Right lobe of liver (tissue), 6 donors: ENCODE results near the gene ATG5. TPM values are rescaled to one million over a fixed set of nuclear protein-coding genes. Genes with fewer than 3 reads are reported as not detected.

Experiments
- ATAC-seq, 4 donors: fragments of 200-7000 bp; cut with Tn5 transposase; one replicate each; pipeline ENCODE4 v1.9.1; 2020; ENCODE audit warnings: mild to moderate bottlenecking in 4 of 4, moderate library complexity in 4 of 4
- DNase-seq, 3 donors: peaks; one replicate each; pipeline ENCODE4 v3.0.0-alpha.2; 2020
- H3K27ac ChIP-seq, 3 donors: fragments of 200-600 bp; one replicate each; pipeline ENCODE4 v1.8.0; 2022
- H3K27me3 ChIP-seq, 2 donors: fragments of 200-600 bp; one replicate each; pipeline ENCODE4 v1.8.0; 2022
- H3K36me3 ChIP-seq, 4 donors: fragments of 200-600 bp; sonication (generic) in 1 of 4; one replicate each; pipeline versions ENCODE4 v1.5.1 to v1.8.0; 2017 to 2022; ENCODE audit warnings: control low read depth in 1 of 4
- H3K4me1 ChIP-seq, 4 donors: fragments of 200-600 bp; sonication (generic) in 1 of 4; one replicate each; pipeline versions ENCODE4 v1.5.1 to v1.8.0; 2017 to 2022; ENCODE audit warnings: control low read depth in 1 of 4
- H3K4me3 ChIP-seq, 3 donors: fragments of 200-600 bp; one replicate each; pipeline ENCODE4 v1.8.0; 2022
- H3K9me3 ChIP-seq, 4 donors: fragments of 200-600 bp; sonication (generic) in 1 of 4; one replicate each; pipeline versions ENCODE4 v1.5.1 to v1.8.0; 2017 to 2022; ENCODE audit warnings: control low read depth in 1 of 4
- POLR2A ChIP-seq: fragments of 450-650 bp; IDR thresholded peaks from one replicate; pipeline ENCODE4 v1.6.1; 2017; ENCODE audit warnings: antibody characterized with exemption, mild to moderate bottlenecking
- WGBS: methylation state at CpG from one replicate; pipeline ENCODE4 v1.1.6; 2018; ENCODE audit warnings: low coverage, low lambda C conversion rate; ENCODE audit not compliant: insufficient coverage; ENCODE audit errors: missing lambda C conversion rate; 5-methylcytosine and 5-hydroxymethylcytosine counted together
- intact Hi-C, 2 donors: fragments of 100-400 bp; cut with DNase I; formaldehyde crosslinking; loops; one replicate each; pipeline versions ENCODE4 v1.11.2 to v1.14.1; 2022
- long read RNA-seq: library from polyadenylated mRNA; unstranded; transcript quantifications from one replicate; pipeline ENCODE4 v2.0.0, GENCODE V29; 2019
- total RNA-seq, 6 experiments: library from RNA; depleted of rRNA in 2 of 6; stranded (reverse); fragments of >200 nt in 2 of 6; fragmentation: NEBNext Ultra II Directional in 3 of 6; extraction: Animal tissue kit (Norgen Biotek cat#: 25700) in 3 of 6; gene quantifications; one replicate each; pipeline versions ENCODE4 v1.1.0 to v1.2.4, GENCODE V29; 2016 to 2023
- TF ChIP-seq, protein P1 (sequence below), 4 donors: fragments of 200-600 bp in 3 of 4; fragments of 450-650 bp in 1 of 4; IDR thresholded peaks; one replicate each; pipeline versions ENCODE4 v1.5.1 to v1.8.0; 2016 to 2022; ENCODE audit warnings: antibody characterized with exemption in 4 of 4, mild to moderate bottlenecking in 2 of 4
- donor health status: DM: no; HTN: yes; CAD: no.
- donor health status: DM: no; HTN: no; CAD: no.
- donor health status: DM: no; HTN: no; CAD: no.
- donor health status: DM: no; HTN: yes; CAD: no.
- donor health status: DM: no; HTN: yes; CAD: no.

ATG5 gene
- total RNA-seq, result 10 to 100 TPM; 12.8 to 27.8 (median 16.3) TPM
- long read RNA-seq, transcript ATG5-204 (8 exons, 3,216 nt), result major isoform, 6 of 16 reads
- long read RNA-seq, partial matches to known transcripts, result 2 of 16 reads
- long read RNA-seq, other reads (novel, unspliced or antisense), result 3 of 16 reads

DNA sequence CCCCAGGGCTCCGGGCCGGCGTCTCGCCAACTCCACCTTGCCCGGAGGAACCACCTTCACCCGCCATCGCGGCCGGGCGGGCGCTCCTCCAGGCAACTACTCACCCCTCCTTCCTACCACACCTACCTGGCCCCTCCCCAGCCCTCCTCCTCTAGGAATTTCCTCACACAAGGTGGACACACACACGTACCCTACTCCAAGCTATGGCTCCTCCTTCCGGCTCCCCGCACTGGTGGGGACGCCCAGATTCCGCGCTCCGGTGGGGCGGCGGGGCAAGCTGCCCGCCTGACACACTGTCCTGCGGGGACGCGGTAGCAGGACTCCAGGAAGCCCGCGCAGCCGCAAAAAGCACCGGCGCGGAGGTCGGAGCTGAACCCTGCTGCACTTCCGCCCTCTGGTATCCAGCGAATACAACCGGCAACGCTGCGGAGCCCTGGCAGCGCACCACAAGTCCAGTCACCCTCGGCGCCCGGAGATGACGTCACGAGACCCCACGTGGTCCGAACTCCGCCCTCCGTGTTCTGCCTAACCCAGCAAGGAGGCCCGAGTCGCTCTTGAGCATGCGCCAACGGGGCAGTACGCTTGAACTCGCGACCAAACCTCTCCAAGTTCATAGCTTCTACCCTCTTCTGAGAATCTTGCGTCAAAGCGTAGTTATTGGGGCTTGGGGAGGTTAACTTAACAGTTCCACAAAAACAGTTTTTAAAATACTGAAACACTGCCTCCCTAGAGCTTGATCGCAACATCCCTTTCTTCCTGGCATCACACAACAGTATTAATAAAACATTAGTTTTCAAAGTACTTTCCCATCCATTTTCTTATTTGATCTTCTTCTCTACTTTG, at the start of gene ATG5:
ATG5 (minus strand) TSS at position 425 of the 843 bp plus-strand sequence. CDS start 9,552 bp downstream, outside the sequence.
- DNase-seq (peak; percentile 99 to 100 (median 100)), ATAC-seq (peak; percentile 92 to 97 (median 96))
- intact Hi-C loops, result no loop called here
- Histone ChIP-seq H3K27me3 (no peaks in the 10 kb centered on the region), H3K4me3 (peak within 1 kb of the TSS; percentile 76 to 90 (median 79)), H3K4me1 (peaks cover 0 to 14% (median 6%) of the 10 kb centered on the region in 4 donors), H3K36me3 (no peaks in the 10 kb centered on the region), H3K27ac (peak within 1 kb of the TSS; percentile 71 to 96 (median 95)), H3K9me3 (no peaks in the 10 kb centered on the region)
- TF ChIP-seq POLR2A, result peak; percentile 90
- TF ChIP-seq, protein P1, sequence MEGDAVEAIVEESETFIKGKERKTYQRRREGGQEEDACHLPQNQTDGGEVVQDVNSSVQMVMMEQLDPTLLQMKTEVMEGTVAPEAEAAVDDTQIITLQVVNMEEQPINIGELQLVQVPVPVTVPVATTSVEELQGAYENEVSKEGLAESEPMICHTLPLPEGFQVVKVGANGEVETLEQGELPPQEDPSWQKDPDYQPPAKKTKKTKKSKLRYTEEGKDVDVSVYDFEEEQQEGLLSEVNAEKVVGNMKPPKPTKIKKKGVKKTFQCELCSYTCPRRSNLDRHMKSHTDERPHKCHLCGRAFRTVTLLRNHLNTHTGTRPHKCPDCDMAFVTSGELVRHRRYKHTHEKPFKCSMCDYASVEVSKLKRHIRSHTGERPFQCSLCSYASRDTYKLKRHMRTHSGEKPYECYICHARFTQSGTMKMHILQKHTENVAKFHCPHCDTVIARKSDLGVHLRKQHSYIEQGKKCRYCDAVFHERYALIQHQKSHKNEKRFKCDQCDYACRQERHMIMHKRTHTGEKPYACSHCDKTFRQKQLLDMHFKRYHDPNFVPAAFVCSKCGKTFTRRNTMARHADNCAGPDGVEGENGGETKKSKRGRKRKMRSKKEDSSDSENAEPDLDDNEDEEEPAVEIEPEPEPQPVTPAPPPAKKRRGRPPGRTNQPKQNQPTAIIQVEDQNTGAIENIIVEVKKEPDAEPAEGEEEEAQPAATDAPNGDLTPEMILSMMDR (IDR thresholded peaks at IDR 0.05), result no peak
- WGBS, result 2% methylated on average over 35 of the region's 56 CpGs

DNA sequence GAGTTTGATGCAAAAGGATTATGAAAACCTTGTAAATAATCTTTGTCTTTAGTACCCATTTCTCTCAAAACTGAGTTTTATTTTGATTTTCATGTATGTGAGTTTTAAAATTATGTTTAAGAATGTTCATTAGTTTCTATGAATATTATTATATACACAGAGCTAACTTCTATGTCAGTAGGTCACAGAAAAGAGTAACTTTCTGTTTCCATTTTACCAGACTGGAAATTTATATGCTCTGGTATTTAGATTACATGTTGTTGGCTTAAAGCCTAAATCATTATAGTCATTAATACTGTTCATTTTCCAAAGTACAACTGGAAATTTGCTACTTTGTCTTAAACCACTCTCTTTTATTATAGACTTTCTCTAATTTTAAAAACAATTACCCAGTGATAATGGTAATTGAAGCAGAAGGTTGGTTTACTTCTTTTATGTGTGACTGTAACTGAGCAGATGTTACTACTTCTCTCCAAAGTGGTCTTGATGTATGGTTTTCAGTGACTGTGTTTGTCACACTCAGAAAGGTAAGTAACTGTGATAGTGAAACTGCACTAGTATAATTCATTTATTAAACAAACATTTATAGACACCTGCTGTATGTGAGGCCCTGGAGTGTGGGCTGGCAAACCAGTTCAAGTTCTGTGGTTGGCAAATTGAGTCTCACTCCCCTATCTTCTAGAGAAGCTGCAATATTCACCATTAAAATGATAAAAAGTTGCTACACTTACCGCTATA, 48.1 kb upstream of the ATG5 start:
- DNase-seq (no peak), ATAC-seq (no peak)
- Histone ChIP-seq H3K27me3 (no peaks in the 10 kb centered on the region), H3K4me1 (no peaks in the 10 kb centered on the region), H3K36me3 (no peaks in the 10 kb centered on the region), H3K9me3 (no peaks in the 10 kb centered on the region), H3K27ac (no peak overlapping the region), H3K4me3 (no peak overlapping the region)
- no peak for TF ChIP-seq POLR2A
- TF ChIP-seq, protein P1 (IDR thresholded peaks at IDR 0.05), result no peak
- intact Hi-C loops, result no loop called here
- WGBS, result 100% methylated on average over 1 of the region's 1 CpG

DNA sequence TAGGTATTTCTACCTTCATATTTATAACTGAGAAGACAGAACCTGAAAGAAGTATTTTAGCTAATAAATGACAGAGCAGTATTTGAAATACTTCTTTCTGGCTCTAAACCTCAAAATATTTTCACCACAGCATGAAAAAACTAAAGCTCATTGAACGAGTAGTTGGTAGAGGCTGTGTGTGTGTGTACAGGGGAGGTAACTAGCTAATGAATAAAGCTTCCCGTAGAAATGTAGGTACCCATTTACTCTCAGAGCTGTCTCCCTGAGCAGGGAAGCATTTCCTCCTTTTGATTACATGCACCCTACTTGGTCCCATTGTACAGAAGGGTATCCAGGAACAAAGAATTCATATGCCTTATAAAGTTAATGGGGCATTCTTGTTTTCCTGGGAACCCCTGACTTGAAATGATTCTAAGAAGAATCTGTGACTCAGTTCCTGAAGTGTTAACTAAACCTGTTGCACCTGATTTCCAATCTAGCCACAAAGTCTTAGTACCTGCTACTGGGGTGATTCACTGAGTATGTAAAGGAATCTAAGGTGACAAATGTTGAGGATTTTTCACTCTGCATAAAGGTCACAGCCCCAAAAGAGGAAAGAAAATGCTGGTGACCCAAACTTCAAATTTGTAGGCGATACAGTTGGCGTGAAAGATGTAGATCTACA, 47.4 kb upstream of the ATG5 start:
- Histone ChIP-seq H3K4me3 (no peak overlapping the region), H3K36me3 (no peaks in the 10 kb centered on the region), H3K27me3 (no peaks in the 10 kb centered on the region), H3K27ac (no peak overlapping the region), H3K9me3 (no peaks in the 10 kb centered on the region), H3K4me1 (no peaks in the 10 kb centered on the region)
- DNase-seq (no peak), ATAC-seq (no peak)
- 63% methylated on average over 4 of the region's 4 CpGs for WGBS
- intact Hi-C loops, result no loop called here
- no peak for TF ChIP-seq POLR2A

DNA sequence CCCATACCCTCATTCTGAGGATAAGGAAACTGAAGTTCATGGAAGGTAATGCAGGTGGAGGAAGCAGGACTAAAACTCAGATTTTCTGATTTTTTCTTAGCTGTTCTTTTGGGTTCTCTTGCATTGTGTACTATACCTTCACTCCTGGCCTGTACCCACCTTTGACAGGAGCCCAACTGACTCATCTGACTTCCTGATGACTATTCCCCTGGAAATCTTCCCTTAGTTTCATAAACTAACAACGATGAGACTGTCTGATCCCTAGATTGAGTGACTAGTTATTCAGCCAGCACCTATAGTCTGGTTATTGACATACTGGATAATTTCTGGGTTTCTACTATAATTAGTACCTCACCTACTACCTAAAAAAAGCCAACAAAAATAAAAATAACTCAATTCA, 45.1 kb upstream of the ATG5 start:
- DNase-seq, result no peak
- TF ChIP-seq, protein P1 (IDR thresholded peaks at IDR 0.05), result no peak
- TF ChIP-seq POLR2A, result no peak
- Histone ChIP-seq H3K9me3 (no peaks in the 10 kb centered on the region), H3K27me3 (no peaks in the 10 kb centered on the region), H3K36me3 (no peaks in the 10 kb centered on the region), H3K4me1 (no peaks in the 10 kb centered on the region), H3K27ac (no peak overlapping the region), H3K4me3 (no peak overlapping the region)
- no peak for ATAC-seq
- intact Hi-C loops, result no loop called here
- WGBS, result 50% methylated on average over 1 of the region's 1 CpG
